Ovary (tissue), 3 donors: ENCODE measurements around the gene GRIN3B.

Experiments used
- EP300 ChIP-seq: sonication (generic); formaldehyde crosslinking; IDR thresholded peaks from one replicate; pipeline ENCODE4 v1.6.1; 2017; ENCODE audit warnings: antibody characterized with exemption
- POLR2A ChIP-seq: fragments of 450-650 bp; IDR thresholded peaks from one replicate; pipeline ENCODE4 v1.6.1; 2017; ENCODE audit warnings: antibody characterized with exemption, mild to moderate bottlenecking, moderate library complexity
- TF ChIP-seq, protein P1 (sequence below), 3 donors: fragments of 450-650 bp in 2 of 3; fragments of 200-600 bp in 1 of 3; IDR thresholded peaks; one replicate each; pipeline versions ENCODE4 v1.5.1 to v1.8.0; 2016 to 2022; ENCODE audit warnings: antibody characterized with exemption in 3 of 3, mild to moderate bottlenecking in 1 of 3
- donor health status: DM: no; HTN: no; CAD: no.

DNA sequence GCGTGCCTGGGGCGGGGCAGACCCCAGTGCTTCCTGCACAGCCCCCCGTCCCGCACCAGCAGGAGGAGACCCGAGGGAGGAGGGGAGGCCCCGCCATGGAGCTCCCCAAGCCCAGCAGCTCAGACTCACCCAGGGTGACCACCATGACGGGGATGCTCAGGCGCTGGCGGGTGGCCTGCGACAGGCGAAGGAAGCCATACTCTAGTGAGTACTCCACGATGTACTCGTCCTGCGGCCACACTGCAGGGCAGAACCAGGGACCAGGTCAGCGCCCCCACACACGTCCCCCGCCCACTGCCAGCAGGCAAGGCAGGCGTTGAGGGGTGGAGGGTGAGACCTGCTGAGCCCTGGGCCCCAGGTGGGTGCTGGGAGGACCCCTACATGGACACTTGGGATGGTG is 12.1 kb downstream of the GRIN3B start:
- TF ChIP-seq POLR2A (no peak), EP300 (no peak)
- TF ChIP-seq, protein P1, sequence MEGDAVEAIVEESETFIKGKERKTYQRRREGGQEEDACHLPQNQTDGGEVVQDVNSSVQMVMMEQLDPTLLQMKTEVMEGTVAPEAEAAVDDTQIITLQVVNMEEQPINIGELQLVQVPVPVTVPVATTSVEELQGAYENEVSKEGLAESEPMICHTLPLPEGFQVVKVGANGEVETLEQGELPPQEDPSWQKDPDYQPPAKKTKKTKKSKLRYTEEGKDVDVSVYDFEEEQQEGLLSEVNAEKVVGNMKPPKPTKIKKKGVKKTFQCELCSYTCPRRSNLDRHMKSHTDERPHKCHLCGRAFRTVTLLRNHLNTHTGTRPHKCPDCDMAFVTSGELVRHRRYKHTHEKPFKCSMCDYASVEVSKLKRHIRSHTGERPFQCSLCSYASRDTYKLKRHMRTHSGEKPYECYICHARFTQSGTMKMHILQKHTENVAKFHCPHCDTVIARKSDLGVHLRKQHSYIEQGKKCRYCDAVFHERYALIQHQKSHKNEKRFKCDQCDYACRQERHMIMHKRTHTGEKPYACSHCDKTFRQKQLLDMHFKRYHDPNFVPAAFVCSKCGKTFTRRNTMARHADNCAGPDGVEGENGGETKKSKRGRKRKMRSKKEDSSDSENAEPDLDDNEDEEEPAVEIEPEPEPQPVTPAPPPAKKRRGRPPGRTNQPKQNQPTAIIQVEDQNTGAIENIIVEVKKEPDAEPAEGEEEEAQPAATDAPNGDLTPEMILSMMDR (IDR thresholded peaks at IDR 0.05), result no peak
